Measurements from ENCODE around the gene BTRC.

The BTRC gene

GRCh38 chr10:101450277-101451080 is 96.5 kb downstream of the BTRC start:
- Histone ChIP-seq H3K27ac (ENCODE audit: low read depth, low read length) (no peak overlapping the region), H3K9ac (ENCODE audit: low read depth, low read length) (no peak overlapping the region)
- 85% methylated on average over 5 of the region's 6 CpGs for WGBS

GRCh38 chr10:101451261-101451660 is 97.3 kb downstream of the BTRC start:
- 100% methylated on average over 1 of the region's 1 CpG for WGBS
- Histone ChIP-seq H3K4me1 (ENCODE audit: insufficient read depth, low read length) (peaks cover 3% of the 10 kb centered on the region; the same call in 1 of the 2 replicates), H3K36me3 (ENCODE audit: insufficient read depth, low read length) (no peaks in the 10 kb centered on the region), H3K27ac (ENCODE audit: low read depth, low read length) (no peak overlapping the region), H3K9ac (ENCODE audit: low read depth, low read length) (no peak overlapping the region), H3K4me3 (ENCODE audit: low read length) (no peak overlapping the region), H3K27me3 (ENCODE audit: insufficient read depth, low read length) (no peaks in the 10 kb centered on the region), H3K9me3 (ENCODE audit: insufficient read depth, low read depth, low read length) (no peaks in the 10 kb centered on the region)

More at GRCh38 chr10:101450277-101451080, 96.5 kb downstream of the BTRC start:
- H3K4me1 ChIP-seq (ENCODE audit: insufficient read depth, low read length): peaks cover 6% of the 10 kb centered on the region; the same call in 1 of the 2 replicates
- H3K27me3 ChIP-seq (ENCODE audit: insufficient read depth, low read length): no peaks in the 10 kb centered on the region
- no peaks in the 10 kb centered on the region for H3K36me3 ChIP-seq (ENCODE audit: insufficient read depth, low read length)
- no peaks in the 10 kb centered on the region for H3K9me3 ChIP-seq (ENCODE audit: insufficient read depth, low read depth, low read length)
- H3K4me3 ChIP-seq (ENCODE audit: low read length): no peak overlapping the region

- no peaks in the 10 kb centered on the region for H3K9me3 ChIP-seq (ENCODE audit: insufficient read depth, low read depth, low read length)
- H3K9ac ChIP-seq (ENCODE audit: low read depth, low read length): no peak overlapping the region
- 83% methylated on average over 8 of the region's 8 CpGs for WGBS
- H3K36me3 ChIP-seq (ENCODE audit: insufficient read depth, low read length): no peaks in the 10 kb centered on the region
- no peak overlapping the region for H3K27ac ChIP-seq (ENCODE audit: low read depth, low read length)
- H3K27me3 ChIP-seq (ENCODE audit: insufficient read depth, low read length): no peaks in the 10 kb centered on the region
- H3K4me3 ChIP-seq (ENCODE audit: low read length): no peak overlapping the region
- no peaks in the 10 kb centered on the region for H3K4me1 ChIP-seq (ENCODE audit: insufficient read depth, low read length)
Observed at GRCh38 chr10:101451667-101452069, 97.7 kb downstream of the BTRC start.

GRCh38 chr10:101452176-101452575 is 98.2 kb downstream of the BTRC start:
- H3K9ac ChIP-seq (ENCODE audit: low read depth, low read length): no peak overlapping the region
- no peaks in the 10 kb centered on the region for H3K27me3 ChIP-seq (ENCODE audit: insufficient read depth, low read length)
- no peaks in the 10 kb centered on the region for H3K4me1 ChIP-seq (ENCODE audit: insufficient read depth, low read length)
- no peaks in the 10 kb centered on the region for H3K9me3 ChIP-seq (ENCODE audit: insufficient read depth, low read depth, low read length)
- no peak overlapping the region for H3K27ac ChIP-seq (ENCODE audit: low read depth, low read length)
- no peaks in the 10 kb centered on the region for H3K36me3 ChIP-seq (ENCODE audit: insufficient read depth, low read length)
- 91% methylated on average over 1 of the region's 1 CpG for WGBS
- no peak overlapping the region for H3K4me3 ChIP-seq (ENCODE audit: low read length)

GRCh38 chr10:101452593-101452992 is 98.6 kb downstream of the BTRC start:
- no peaks in the 10 kb centered on the region for H3K36me3 ChIP-seq (ENCODE audit: insufficient read depth, low read length)

GRCh38 chr10:101453318-101453717 is 99.4 kb downstream of the BTRC start:
- no peak overlapping the region for H3K4me3 ChIP-seq (ENCODE audit: low read length)

More at GRCh38 chr10:101452593-101452992, 98.6 kb downstream of the BTRC start:
- 100% methylated on average over 1 of the region's 1 CpG for WGBS
- Histone ChIP-seq H3K9ac (ENCODE audit: low read depth, low read length) (no peak overlapping the region), H3K4me3 (ENCODE audit: low read length) (no peak overlapping the region), H3K4me1 (ENCODE audit: insufficient read depth, low read length) (no peaks in the 10 kb centered on the region), H3K27ac (ENCODE audit: low read depth, low read length) (no peak overlapping the region), H3K27me3 (ENCODE audit: insufficient read depth, low read length) (no peaks in the 10 kb centered on the region), H3K9me3 (ENCODE audit: insufficient read depth, low read depth, low read length) (no peaks in the 10 kb centered on the region)

GRCh38 chr10:101453791-101454718 is 100.1 kb downstream of the BTRC start:
- H3K4me3 ChIP-seq (ENCODE audit: low read length): no peak overlapping the region
- no peaks in the 10 kb centered on the region for H3K9me3 ChIP-seq (ENCODE audit: insufficient read depth, low read depth, low read length)
- no peaks in the 10 kb centered on the region for H3K4me1 ChIP-seq (ENCODE audit: insufficient read depth, low read length)
- 90% methylated on average over 6 of the region's 6 CpGs for WGBS
- no peak overlapping the region for H3K9ac ChIP-seq (ENCODE audit: low read depth, low read length)
- no peaks in the 10 kb centered on the region for H3K36me3 ChIP-seq (ENCODE audit: insufficient read depth, low read length)
- no peak overlapping the region for H3K27ac ChIP-seq (ENCODE audit: low read depth, low read length)
- H3K27me3 ChIP-seq (ENCODE audit: insufficient read depth, low read length): no peaks in the 10 kb centered on the region

More at GRCh38 chr10:101453318-101453717, 99.4 kb downstream of the BTRC start:
- H3K4me1 ChIP-seq (ENCODE audit: insufficient read depth, low read length): no peaks in the 10 kb centered on the region
- H3K27ac ChIP-seq (ENCODE audit: low read depth, low read length): no peak overlapping the region
- H3K36me3 ChIP-seq (ENCODE audit: insufficient read depth, low read length): no peaks in the 10 kb centered on the region
- H3K27me3 ChIP-seq (ENCODE audit: insufficient read depth, low read length): no peaks in the 10 kb centered on the region
- H3K9me3 ChIP-seq (ENCODE audit: insufficient read depth, low read depth, low read length): no peaks in the 10 kb centered on the region
- no CpG with 5 or more reads among the region's 1 CpG for whole genome bisulfite sequencing
- H3K9ac ChIP-seq (ENCODE audit: low read depth, low read length): no peak overlapping the region

GRCh38 chr10:101458869-101459268 is 104.9 kb downstream of the BTRC start:
- Histone ChIP-seq H3K27ac (ENCODE audit: low read depth, low read length) (no peak overlapping the region), H3K4me3 (ENCODE audit: low read length) (no peak overlapping the region), H3K4me1 (ENCODE audit: insufficient read depth, low read length) (no peaks in the 10 kb centered on the region), H3K9ac (ENCODE audit: low read depth, low read length) (no peak overlapping the region), H3K27me3 (ENCODE audit: insufficient read depth, low read length) (no peaks in the 10 kb centered on the region), H3K36me3 (ENCODE audit: insufficient read depth, low read length) (no peaks in the 10 kb centered on the region), H3K9me3 (ENCODE audit: insufficient read depth, low read depth, low read length) (no peaks in the 10 kb centered on the region)
- 90% methylated on average over 1 of the region's 1 CpG for WGBS

GRCh38 chr10:101464082-101464481 is 110.1 kb downstream of the BTRC start:
- Histone ChIP-seq H3K36me3 (ENCODE audit: insufficient read depth, low read length) (no peaks in the 10 kb centered on the region), H3K4me3 (ENCODE audit: low read length) (no peak overlapping the region), H3K27me3 (ENCODE audit: insufficient read depth, low read length) (no peaks in the 10 kb centered on the region), H3K9ac (ENCODE audit: low read depth, low read length) (no peak overlapping the region), H3K27ac (ENCODE audit: low read depth, low read length) (no peak overlapping the region), H3K4me1 (ENCODE audit: insufficient read depth, low read length) (peaks cover 33% of the 10 kb centered on the region), H3K9me3 (ENCODE audit: insufficient read depth, low read depth, low read length) (no peaks in the 10 kb centered on the region)
- WGBS: 100% methylated on average over 1 of the region's 4 CpGs

- WGBS: 72% methylated on average over 2 of the region's 2 CpGs
- Histone ChIP-seq H3K36me3 (ENCODE audit: insufficient read depth, low read length) (no peaks in the 10 kb centered on the region), H3K9ac (ENCODE audit: low read depth, low read length) (no peak overlapping the region), H3K9me3 (ENCODE audit: insufficient read depth, low read depth, low read length) (no peaks in the 10 kb centered on the region), H3K4me1 (ENCODE audit: insufficient read depth, low read length) (peaks cover 33% of the 10 kb centered on the region), H3K27ac (ENCODE audit: low read depth, low read length) (no peak overlapping the region), H3K27me3 (ENCODE audit: insufficient read depth, low read length) (no peaks in the 10 kb centered on the region), H3K4me3 (ENCODE audit: low read length) (no peak overlapping the region)
Observed at GRCh38 chr10:101464599-101464998, 110.6 kb downstream of the BTRC start.

Measured in HUES64 (cell line).